HK-2 (cell line): ENCODE data around the gene AK1.

Experiments
- DNase-seq: peaks from one replicate; pipeline ENCODE4 v3.0.0-alpha.2; 2018; ENCODE audit not compliant: unreplicated experiment

AK1 gene, protein sequence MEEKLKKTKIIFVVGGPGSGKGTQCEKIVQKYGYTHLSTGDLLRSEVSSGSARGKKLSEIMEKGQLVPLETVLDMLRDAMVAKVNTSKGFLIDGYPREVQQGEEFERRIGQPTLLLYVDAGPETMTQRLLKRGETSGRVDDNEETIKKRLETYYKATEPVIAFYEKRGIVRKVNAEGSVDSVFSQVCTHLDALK

DNA sequence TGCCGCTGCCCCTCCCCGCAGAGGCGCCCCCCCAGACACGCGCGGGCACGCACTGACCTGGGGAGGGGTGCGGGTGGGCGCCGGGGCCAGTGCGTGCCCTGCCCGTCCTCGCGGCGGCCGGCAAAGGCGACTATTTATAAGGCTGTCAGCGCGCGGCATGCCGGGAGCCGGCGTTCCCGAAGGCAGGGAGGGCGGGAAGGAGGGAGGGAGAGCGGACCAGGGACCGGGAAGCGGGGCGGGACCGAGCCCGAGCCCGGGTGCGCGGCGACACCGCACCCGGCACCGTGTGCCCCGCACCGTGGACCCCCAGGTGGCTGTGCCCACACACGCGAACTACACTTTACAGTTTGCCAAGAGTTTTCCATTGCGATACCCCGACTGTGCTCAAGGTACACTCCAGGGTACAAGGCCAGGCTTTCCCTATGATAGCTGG, at the start of gene AK1:
Gene AK1, minus strand, starts transcription at position 110 of the 433 bp plus-strand sequence. CDS start 3,058 bp downstream, outside the sequence.
- DNase-seq: peak; percentile 73

DNA sequence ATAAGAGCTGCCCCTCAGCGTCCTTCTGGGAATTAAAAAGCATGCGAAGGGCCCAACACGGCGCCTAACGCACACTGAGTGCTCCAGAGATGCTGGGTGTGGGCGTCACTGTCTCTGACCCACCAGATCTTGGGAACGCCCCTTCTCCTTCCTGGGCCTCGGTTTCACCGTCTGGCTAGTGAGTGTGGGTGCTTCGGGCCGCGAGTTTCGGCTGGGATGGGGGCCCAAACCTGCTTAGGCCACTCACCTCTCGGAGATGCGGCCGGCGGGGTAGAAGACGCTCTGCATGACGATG, 49.4 kb upstream of the AK1 start:
- DNase-seq: no peak

DNA sequence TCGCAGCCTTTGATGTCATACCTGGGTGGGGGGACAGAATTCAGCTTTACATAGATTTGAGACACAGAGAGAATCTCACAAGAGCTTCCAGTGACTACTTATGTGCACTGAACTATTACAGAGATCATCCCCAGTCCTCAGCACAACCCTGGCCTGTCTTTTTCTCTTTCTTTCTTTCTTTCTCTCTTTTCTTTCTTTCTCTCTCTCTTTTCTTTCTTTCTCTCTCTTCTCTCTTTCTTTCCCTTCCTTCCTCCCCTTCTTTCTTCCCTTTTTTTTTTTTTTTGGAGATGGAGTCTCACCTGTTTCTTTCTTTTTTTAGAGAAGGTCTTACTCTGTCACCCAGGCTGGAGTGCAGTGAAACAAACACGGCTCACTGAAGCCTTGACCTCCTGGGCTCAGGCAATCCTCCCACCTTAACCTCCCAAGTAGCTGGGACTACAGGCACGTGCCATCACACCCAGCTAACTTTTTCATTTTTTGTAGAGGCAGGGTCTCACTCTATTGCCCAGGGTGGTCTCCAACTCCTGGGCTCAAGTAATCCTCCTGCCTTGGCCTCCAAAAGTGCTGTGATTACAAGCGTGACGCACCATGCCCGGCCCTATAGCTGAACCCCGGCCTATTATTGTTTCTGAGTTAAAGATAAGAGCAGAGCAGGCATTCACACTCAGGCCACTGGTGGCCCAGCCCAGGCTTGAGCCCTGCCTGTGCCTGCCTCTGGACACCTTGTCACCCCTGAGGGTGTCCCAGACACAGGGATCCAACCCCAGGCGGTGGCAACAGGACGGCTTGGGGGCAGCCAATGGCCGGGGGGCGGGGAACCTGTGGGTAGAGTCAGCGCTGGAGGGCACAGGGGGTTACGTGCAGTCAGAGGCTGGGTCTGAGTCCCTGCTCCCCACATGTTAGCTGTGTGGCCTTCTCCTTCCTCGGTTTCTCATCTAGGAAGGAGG, 48.8 kb upstream of the AK1 start:
- no peak for DNase-seq

DNA sequence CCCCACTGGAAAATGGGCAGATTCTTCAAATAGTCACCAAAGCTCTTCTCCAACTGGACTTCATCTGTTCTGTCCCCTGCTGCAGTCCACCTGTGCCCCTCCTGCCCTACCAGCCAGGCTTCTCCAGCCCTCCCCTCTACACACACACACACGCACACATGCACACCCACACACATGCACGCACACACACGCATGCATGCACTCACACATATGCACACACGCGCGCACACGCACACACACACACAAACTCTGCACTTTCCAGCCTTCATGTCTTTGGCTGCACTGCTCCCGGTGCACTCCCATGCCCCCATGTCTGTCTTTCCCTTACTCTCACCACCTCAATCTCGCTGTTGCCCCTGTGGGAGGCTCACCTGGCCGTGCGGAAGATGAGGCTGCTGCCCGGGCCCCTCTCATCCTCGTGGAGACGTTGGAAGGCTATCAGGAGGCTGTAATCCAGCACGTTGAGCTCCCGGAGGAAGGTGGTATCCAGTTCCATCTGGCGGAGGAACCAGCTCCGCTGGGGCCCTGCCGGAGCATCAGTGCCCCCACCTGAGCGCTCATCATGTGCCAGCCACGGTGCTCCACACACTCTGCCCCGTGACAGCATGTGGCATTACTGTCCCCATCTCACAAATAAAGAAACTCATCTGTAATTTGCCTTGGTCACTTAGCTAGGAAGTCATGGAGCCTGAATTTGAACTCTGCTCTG, 47.4 kb upstream of the AK1 start:
- DNase-seq: no peak

GRCh38 chr9:127923771-127924170, 46.3 kb upstream of the AK1 start:
- peak; percentile 73 for DNase-seq

DNA sequence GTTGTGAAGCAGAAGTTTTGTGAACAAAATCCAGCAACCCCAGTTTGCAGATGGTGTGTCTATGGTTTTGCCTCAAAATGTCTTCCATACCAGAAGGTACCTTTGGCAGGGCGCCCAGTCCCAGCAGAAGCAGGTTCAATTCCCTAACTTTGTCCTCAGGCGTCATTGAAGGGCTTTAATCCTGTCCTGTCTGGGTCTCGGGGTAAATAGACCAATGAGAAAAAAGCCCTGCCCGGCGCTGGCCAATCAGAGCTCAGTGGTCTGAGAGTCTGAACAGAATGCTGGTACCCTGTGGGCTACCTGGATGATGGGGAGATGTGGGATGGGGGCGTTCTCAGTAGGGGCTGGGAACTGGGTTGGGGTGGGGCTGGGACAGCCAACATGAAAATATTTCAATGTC, 45.6 kb upstream of the AK1 start:
- DNase-seq: no peak

- DNase-seq: peak; percentile 69
Measured at GRCh38 chr9:127921557-127922120, 44.2 kb upstream of the AK1 start.

DNA sequence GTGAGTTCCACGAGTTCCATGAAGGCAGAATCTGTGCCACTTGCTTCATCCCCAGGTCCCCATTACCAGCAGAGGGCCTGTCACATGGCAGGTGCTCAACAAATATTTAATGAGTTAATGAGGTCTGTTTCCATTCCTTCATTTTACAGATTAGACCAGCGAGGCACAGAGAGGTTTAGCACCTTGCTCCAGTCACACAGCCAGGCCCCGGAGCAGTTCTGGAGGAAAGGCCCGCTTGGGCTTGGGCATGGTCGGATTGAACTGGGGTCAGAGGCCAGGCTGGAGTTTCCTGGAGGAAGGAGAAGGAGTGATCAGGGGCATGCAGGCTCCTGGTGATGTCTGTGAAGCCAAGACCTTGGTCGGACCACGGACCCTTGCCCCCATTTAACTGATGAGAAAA, 43.3 kb upstream of the AK1 start:
- DNase-seq: no peak

DNA sequence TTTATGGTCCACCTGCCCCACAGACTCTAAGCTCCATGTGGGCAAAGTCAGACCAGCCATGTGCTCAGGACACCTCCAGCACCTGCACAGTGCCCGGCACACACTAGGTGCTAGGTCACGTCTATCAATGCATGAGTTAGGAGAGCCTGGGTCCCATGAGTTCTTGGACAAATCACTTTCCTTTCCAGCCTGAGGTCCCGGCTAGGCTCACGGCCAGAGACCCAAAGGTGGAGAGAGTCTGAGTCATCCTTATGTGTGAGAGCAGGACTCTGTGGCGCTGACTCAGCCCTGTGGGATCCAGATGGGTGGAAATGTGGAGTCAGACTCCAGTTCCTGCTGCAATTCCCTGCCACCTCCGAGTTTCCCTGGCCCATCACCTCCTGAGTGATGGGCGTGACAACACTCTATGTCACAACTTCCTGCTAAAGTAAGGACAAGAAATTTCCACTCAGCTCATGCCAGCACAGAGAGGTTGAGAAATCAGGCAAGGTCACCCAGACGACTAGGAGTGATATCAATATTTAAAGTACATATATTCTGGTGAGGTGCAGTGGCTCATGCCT, 41.9 kb upstream of the AK1 start:
- DNase-seq: peak; percentile 95

DNA sequence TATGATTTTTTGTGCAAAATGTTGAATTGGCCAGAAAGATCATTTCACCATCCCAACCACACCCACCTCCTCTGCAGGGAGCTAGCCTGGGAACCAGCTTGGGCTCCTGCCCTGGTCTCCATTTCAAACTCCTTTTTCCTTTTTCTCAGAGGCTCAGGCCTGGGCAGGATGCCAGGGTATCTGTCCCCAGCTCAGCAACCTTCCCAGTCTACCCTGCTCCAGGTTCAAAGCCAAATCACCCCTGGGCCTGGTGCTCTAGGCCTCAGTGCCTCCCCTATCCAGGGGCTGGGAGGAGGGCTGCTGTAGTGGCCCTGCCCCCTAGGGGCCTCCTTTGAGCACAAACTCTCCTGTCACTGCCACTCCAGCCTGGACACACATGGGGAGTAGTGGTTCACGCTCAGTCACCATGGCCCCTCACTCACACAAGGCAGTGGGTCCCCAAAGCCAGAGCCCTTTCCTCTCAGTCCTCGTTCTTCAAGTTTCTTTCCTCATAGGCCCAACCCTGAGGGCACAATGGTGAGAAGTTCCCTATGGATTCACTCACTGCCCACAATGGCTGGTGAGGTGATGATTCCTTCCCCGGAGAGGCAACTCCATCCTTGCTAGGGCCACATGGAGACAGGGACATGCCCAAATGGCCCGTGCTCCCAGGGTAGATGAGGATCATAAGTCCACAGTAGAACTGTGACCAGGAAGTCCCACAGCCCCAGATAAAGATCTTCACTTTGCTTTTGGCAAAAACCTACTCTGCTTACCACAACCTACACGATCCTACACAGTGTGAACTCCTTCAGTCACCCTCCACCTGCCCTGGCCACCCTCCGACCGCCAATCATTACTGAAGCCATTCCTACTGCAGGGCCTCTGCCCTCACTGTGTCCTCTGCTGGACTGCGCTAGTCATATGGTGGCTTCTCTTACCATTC, 41.0 kb upstream of the AK1 start:
- DNase-seq: no peak

DNA sequence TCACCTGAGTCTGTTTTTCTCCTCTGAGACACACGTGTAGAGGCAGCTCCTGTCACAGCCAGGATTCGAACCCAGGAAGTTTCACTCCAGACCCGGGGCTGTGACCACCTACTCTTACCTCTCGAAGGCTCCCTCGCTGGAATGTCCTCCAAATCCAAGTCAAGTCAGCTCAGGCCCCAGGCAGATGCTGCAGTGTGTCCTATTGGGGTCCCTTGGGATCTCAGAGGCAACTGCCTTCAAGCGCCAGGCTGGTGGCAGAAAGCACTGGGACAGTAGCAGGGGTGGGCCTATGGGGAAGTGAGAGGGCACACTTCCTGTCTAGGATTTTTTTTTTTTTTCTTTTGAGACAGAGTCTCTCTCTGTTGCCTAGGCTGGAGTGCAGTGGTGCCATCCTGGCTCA, 40.1 kb upstream of the AK1 start:
- no peak for DNase-seq

DNA sequence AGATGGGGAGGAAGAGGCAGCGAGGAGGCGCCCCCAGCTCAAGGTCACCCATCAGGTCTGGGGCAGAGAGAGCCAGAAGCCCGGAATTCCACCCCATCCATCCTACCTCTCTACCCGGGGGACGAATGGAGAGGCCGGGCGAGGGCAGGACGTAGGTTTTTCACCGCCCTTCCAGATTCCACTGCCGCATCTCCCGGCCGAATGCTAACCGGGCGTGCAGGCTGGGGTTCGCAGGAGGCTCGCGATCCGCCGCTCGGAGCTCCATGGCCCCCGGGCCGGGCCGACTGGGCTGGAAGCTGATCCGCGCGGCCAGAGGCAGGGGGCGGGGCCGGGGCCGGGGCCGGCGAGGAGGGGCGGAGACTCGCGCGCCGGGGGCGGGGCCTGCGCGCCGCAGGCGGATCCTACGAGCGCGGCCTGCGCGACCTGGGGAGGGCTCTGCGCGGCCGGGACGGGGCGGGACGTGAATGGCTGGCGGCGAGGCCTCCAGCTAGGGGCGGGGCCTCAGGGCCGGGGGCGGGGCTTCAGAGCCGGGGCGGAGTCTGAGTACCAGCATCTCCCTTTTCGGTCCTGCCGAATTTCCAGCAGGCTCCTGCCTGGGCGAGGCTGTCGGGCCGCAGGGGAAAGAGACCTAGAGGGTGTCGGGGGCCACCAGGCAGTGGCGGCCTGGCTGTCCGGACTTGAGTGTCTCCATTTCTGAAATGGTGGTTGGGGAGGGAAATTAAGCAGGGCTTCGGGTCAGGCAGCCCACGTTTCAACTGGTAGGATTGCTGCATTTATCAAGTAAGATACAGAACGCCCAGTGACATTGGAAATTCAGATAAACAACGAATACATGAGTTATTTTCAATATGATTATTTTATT, 39.5 kb upstream of the AK1 start, which contains the start of gene ST6GALNAC4:
Gene ST6GALNAC4, minus strand, starts transcription at position 322 of the 862 bp plus-strand sequence. CDS start 622 bp downstream, outside the sequence.
- peak; percentile 97 for DNase-seq

DNA sequence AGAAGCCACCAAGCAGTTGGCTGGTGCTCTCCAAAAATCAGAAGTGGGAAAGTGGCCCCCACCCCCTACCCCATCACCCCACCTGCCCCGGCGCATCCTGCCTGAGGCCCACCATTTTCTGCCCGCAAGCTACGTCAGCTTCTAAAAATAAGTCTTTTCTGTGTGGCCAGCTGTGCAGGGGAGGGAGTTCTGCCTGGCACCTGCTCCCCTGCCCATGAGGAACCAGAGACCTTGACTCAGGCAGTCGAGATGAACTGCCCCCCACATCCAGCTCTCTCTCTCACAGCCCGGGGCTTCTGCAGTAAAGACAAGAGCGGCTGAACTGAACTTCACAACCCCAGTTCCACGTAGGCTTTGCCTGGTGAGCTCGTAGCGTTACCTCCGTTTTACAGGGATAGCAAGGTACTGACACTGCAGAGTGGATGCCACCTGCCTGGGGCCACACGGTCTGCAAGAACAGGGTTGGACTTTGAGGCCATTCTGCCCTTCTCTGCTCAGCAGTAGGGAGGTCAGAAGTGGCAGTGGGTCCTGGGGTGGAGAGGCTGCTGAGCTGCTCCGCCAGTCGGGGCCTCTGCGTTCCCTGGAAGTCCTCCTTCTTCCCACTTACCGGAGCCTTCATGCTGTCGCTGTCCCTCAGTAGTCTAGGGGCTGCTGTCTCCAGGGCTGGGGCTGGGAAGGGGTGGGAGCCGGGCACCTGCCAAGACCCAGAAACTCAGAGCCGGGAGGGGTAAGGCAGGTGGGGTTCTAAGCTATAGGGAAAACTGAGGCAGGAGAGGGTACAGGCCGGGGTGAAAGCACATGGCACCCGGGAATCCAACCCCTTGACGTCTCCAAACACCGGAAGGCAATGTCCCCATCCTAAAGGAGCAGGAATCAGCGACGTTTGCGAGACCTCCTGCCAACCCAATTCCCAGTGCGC, 38.6 kb upstream of the AK1 start:
- peak; percentile 29 for DNase-seq

GRCh38 chr9:127915325-127915752, 37.9 kb upstream of the AK1 start:
- no peak for DNase-seq

GRCh38 chr9:127913682-127914081, 36.2 kb upstream of the AK1 start:
- DNase-seq: no peak

DNA sequence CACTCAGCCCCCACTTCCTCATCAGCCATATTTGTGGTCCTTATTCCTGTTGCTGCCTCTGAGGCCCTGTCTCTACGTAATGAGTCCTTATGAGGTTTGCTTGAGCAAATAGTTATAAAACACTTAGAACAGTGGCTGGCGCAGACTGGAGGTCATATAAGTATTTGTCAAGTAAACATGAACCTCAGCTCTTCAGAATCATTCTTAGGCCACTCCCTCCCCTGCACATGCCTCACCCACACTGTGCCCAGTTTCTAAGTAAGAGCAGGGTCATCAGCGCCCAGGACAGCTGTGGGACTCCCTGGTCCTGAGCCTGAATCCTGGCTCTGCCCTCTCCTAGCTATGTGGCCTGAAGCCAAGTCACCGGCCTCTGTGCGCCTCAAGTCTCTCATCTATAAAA, 35.4 kb upstream of the AK1 start:
- DNase-seq: no peak

GRCh38 chr9:127912296-127912695, 34.8 kb upstream of the AK1 start:
- DNase-seq: no peak

- no peak for DNase-seq
Measured at GRCh38 chr9:127910613-127911205, 33.2 kb upstream of the AK1 start.
